Tibial nerve (tissue), 4 donors: ENCODE results near the gene CDH8. TPM values are rescaled to one million over a fixed set of nuclear protein-coding genes. Genes with fewer than 3 reads are reported as not detected.
A peak's percentile ranks its signal among the peaks of the same experiment; 100 is the strongest.

Source experiments
- DNase-seq, 2 donors: peaks; one replicate each; pipeline ENCODE4 v3.0.0-alpha.2; 2019; ENCODE audit warnings: low spot score in 2 of 2
- H3K27ac ChIP-seq, 4 donors: fragments of 200-600 bp; sonication (generic) in 3 of 4; one replicate each; pipeline ENCODE4 v1.5.1; 2017 to 2019; ENCODE audit warnings: mild to moderate bottlenecking in 1 of 4
- H3K27me3 ChIP-seq, 2 donors: fragments of 200-600 bp; sonication (generic) in 1 of 2; one replicate each; pipeline versions ENCODE4 v1.5.1 to v1.6.0; 2017 to 2019
- H3K36me3 ChIP-seq, 3 donors: fragments of 200-600 bp; sonication (generic); one replicate each; pipeline ENCODE4 v1.5.1; 2018 to 2019
- H3K4me1 ChIP-seq, 4 donors: fragments of 200-600 bp; sonication (generic) in 3 of 4; one replicate each; pipeline ENCODE4 v1.5.1; 2017 to 2019
- H3K4me3 ChIP-seq, 4 donors: fragments of 200-600 bp; sonication (generic) in 3 of 4; one replicate each; pipeline ENCODE4 v1.5.1; 2017 to 2019; ENCODE audit warnings: mild to moderate bottlenecking in 1 of 4, moderate library complexity in 1 of 4
- H3K9me3 ChIP-seq, 4 donors: fragments of 200-600 bp; sonication (generic) in 3 of 4; one replicate each; pipeline ENCODE4 v1.5.1; 2017 to 2019
- CTCF ChIP-seq, 5 experiments: fragments of 200-600 bp in 3 of 5; fragments of 450-650 bp in 2 of 5; sonication (generic) in 3 of 5; IDR thresholded peaks; one replicate each; pipeline ENCODE4 v1.5.1; 2016 to 2019; ENCODE audit warnings: antibody characterized with exemption in 5 of 5, mild to moderate bottlenecking in 3 of 5, moderate library complexity in 2 of 5
- EP300 ChIP-seq, 2 donors: sonication (generic); formaldehyde crosslinking; IDR thresholded peaks; one replicate each; pipeline ENCODE4 v1.6.1; 2017; ENCODE audit warnings: antibody characterized with exemption in 2 of 2, mild to moderate bottlenecking in 1 of 2
- POLR2A ChIP-seq, 2 donors: fragments of 450-650 bp; IDR thresholded peaks; one replicate each; pipeline ENCODE4 v1.6.1; 2017; ENCODE audit warnings: antibody characterized with exemption in 2 of 2, mild to moderate bottlenecking in 2 of 2, moderate library complexity in 2 of 2
- WGBS, 2 donors: methylation state at CpG; one replicate each; pipeline ENCODE4 v1.1.5; 2018; 5-methylcytosine and 5-hydroxymethylcytosine counted together
- total RNA-seq, 4 donors: library from RNA; depleted of rRNA; stranded (reverse); fragments of >200 nt; gene quantifications; one replicate each; pipeline ENCODE4 v1.1.0, GENCODE V29; 2016

CDH8 gene
- total RNA-seq: under 1 TPM in 1 of 4 donors, not detected in 3; 0.22 TPM

GRCh38 chr16:62036101-62036801 is at the start of gene CDH8:
CDH8 (minus strand) TSS chr16:62036438; CDS start chr16:62021403, 15,035 bp downstream.
- no peaks in the 10 kb centered on the region for H3K36me3 ChIP-seq
- H3K9me3 ChIP-seq: no peaks in the 10 kb centered on the region
- peaks cover 0 to 70% of the 10 kb centered on the region in 2 donors for H3K27me3 ChIP-seq
- DNase-seq: no peak
- H3K27ac ChIP-seq: no peak within 1 kb of the TSS
- 1 to 3% methylated on average over 35 to 58 of the region's 60 CpGs for whole genome bisulfite sequencing, 2 donors
- H3K4me3 ChIP-seq: peak within 1 kb of the TSS in 3 of 4 donors; percentile 11 to 41 (median 19)
- H3K4me1 ChIP-seq: peaks cover 0 to 28% (median 0%) of the 10 kb centered on the region in 4 donors
- no peak for TF ChIP-seq CTCF (IDR thresholded peaks at IDR 0.05)
- no peak for TF ChIP-seq EP300 (IDR thresholded peaks at IDR 0.05)
- no peak for TF ChIP-seq POLR2A (IDR thresholded peaks at IDR 0.05)

GRCh38 chr16:62079236-62079635 is 43.0 kb upstream of the CDH8 start:
- Histone ChIP-seq H3K27me3 (no peaks in the 10 kb centered on the region), H3K27ac (no peak overlapping the region), H3K36me3 (no peaks in the 10 kb centered on the region), H3K4me3 (no peak overlapping the region), H3K4me1 (no peaks in the 10 kb centered on the region), H3K9me3 (no peaks in the 10 kb centered on the region)
- DNase-seq: no peak
- TF ChIP-seq POLR2A (IDR thresholded peaks at IDR 0.05) (no peak), EP300 (IDR thresholded peaks at IDR 0.05) (no peak), CTCF (IDR thresholded peaks at IDR 0.05) (no peak)
- WGBS, 2 donors: 73 to 76% methylated on average over 4 of the region's 4 CpGs

- DNase-seq: no peak
- no peak overlapping the region for H3K4me3 ChIP-seq
- WGBS, 2 donors: 57 to 58% methylated on average over 4 of the region's 4 CpGs
Measured at GRCh38 chr16:62077998-62078397, 41.8 kb upstream of the CDH8 start.

GRCh38 chr16:62076886-62077285 is 40.6 kb upstream of the CDH8 start:
- TF ChIP-seq POLR2A (IDR thresholded peaks at IDR 0.05): no peak
- TF ChIP-seq EP300 (IDR thresholded peaks at IDR 0.05): no peak
- no peak for TF ChIP-seq CTCF (IDR thresholded peaks at IDR 0.05)
- no peak overlapping the region for H3K27ac ChIP-seq
- H3K27me3 ChIP-seq: no peaks in the 10 kb centered on the region
- no peaks in the 10 kb centered on the region for H3K4me1 ChIP-seq
- no peak for DNase-seq
- H3K36me3 ChIP-seq: no peaks in the 10 kb centered on the region
- 89 to 92% methylated on average over 3 of the region's 3 CpGs for WGBS, 2 donors
- H3K9me3 ChIP-seq: no peaks in the 10 kb centered on the region
- H3K4me3 ChIP-seq: no peak overlapping the region

More at GRCh38 chr16:62077998-62078397, 41.8 kb upstream of the CDH8 start:
- no peak for TF ChIP-seq POLR2A (IDR thresholded peaks at IDR 0.05)
- no peak for TF ChIP-seq CTCF (IDR thresholded peaks at IDR 0.05)
- TF ChIP-seq EP300 (IDR thresholded peaks at IDR 0.05): no peak
- H3K9me3 ChIP-seq: no peaks in the 10 kb centered on the region
- no peaks in the 10 kb centered on the region for H3K27me3 ChIP-seq
- H3K27ac ChIP-seq: no peak overlapping the region
- no peaks in the 10 kb centered on the region for H3K36me3 ChIP-seq
- no peaks in the 10 kb centered on the region for H3K4me1 ChIP-seq

GRCh38 chr16:62068747-62069146 is 32.5 kb upstream of the CDH8 start:
- no peaks in the 10 kb centered on the region for H3K27me3 ChIP-seq
- H3K4me3 ChIP-seq: no peak overlapping the region
- H3K36me3 ChIP-seq: no peaks in the 10 kb centered on the region
- 79 to 84% methylated on average over 1 of the region's 1 CpG for WGBS, 2 donors
- no peak overlapping the region for H3K27ac ChIP-seq
- no peak for DNase-seq
- no peak for TF ChIP-seq POLR2A (IDR thresholded peaks at IDR 0.05)
- no peak for TF ChIP-seq EP300 (IDR thresholded peaks at IDR 0.05)
- no peak for TF ChIP-seq CTCF (IDR thresholded peaks at IDR 0.05)
- H3K9me3 ChIP-seq: no peaks in the 10 kb centered on the region
- no peaks in the 10 kb centered on the region for H3K4me1 ChIP-seq
